Stimulated activated CD8-positive, alpha-beta memory T cell treated with anti-CD3 and anti-CD28 coated beads, Interleukin-7, amount 100 ng/mL, for 24 hours (primary cell): ENCODE results near the gene DNAH2.

Experiments used
- DNase-seq: peaks from one replicate; pipeline ENCODE4 v3.0.0-alpha.2; 2020; ENCODE audit warnings: low read depth

Gene DNAH2

GRCh38 chr17:7716901-7717755, at the start of gene DNAH2:
Gene DNAH2 (plus strand): TSS chr17:7717744. CDS start chr17:7719735, 1,991 bp downstream.
- peak; percentile 31 for DNase-seq

GRCh38 chr17:7668482-7668881, 49.1 kb upstream of the DNAH2 start:
- no peak for DNase-seq

GRCh38 chr17:7673239-7673638, 44.3 kb upstream of the DNAH2 start:
- DNase-seq: peak; percentile 37

GRCh38 chr17:7674934-7675333, 42.6 kb upstream of the DNAH2 start:
- DNase-seq: no peak

GRCh38 chr17:7676533-7676932, 41.0 kb upstream of the DNAH2 start:
- DNase-seq: no peak

GRCh38 chr17:7677388-7678067, 40.0 kb upstream of the DNAH2 start:
- DNase-seq: no peak

- no peak for DNase-seq
These were observed 32.6 kb upstream of the DNAH2 start for GRCh38 chr17:7684851-7685532.

- peak; percentile 68 for DNase-seq
These were observed 31.9 kb upstream of the DNAH2 start for GRCh38 chr17:7685533-7686221.

GRCh38 chr17:7686222-7687071, 31.1 kb upstream of the DNAH2 start:
- DNase-seq: peak; percentile 53

GRCh38 chr17:7687072-7687907, 30.3 kb upstream of the DNAH2 start, which contains the start of gene TP53:
Gene TP53 (minus strand): TSS chr17:7687490. CDS start chr17:7676594, 10,896 bp downstream.
- peak; percentile 68 for DNase-seq

- peak; percentile 84 for DNase-seq
These were observed 29.4 kb upstream of the DNAH2 start, which contains the start of gene WRAP53 for GRCh38 chr17:7687908-7688807. Gene WRAP53 (plus strand): TSS chr17:7688477. CDS start chr17:7688649, 172 bp downstream.

- DNase-seq: no peak
These were observed 28.7 kb upstream of the DNAH2 start for GRCh38 chr17:7688808-7689316.

GRCh38 chr17:7695586-7695985, 22.0 kb upstream of the DNAH2 start:
- DNase-seq: no peak

- DNase-seq: no peak
These were observed 19.5 kb upstream of the DNAH2 start for GRCh38 chr17:7697828-7698588.

GRCh38 chr17:7700510-7700909, 17.0 kb upstream of the DNAH2 start:
- no peak for DNase-seq

GRCh38 chr17:7701681-7702080, 15.9 kb upstream of the DNAH2 start:
- DNase-seq: no peak

GRCh38 chr17:7702776-7703175, 14.8 kb upstream of the DNAH2 start:
- DNase-seq: no peak
